HG03097 (cell line): ENCODE results near the gene TLR4.

ENCODE experiments used
- ATAC-seq: cut with Tn5 transposase; IDR thresholded peaks from one replicate; pipeline ENCODE4 v1.9.1; 2021; ENCODE audit not compliant: unreplicated experiment, low FRiP score

The TLR4 gene

GRCh38 chr9:117709936-117710335 is 5.7 kb downstream of the TLR4 start:
- ATAC-seq, result no peak

- ATAC-seq, result no peak
Measured at GRCh38 chr9:117714282-117714681, 10.1 kb downstream of the TLR4 start.

GRCh38 chr9:117715411-117715989 is 11.3 kb downstream of the TLR4 start:
- no peak for ATAC-seq

- ATAC-seq, result peak; percentile 99
Measured at GRCh38 chr9:117718085-117718484, 13.9 kb downstream of the TLR4 start.

GRCh38 chr9:117718701-117719100 is 14.5 kb downstream of the TLR4 start:
- ATAC-seq, result peak; percentile 4

GRCh38 chr9:117719161-117719920 is 15.1 kb downstream of the TLR4 start:
- ATAC-seq, result no peak

GRCh38 chr9:117720066-117720465 is 15.9 kb downstream of the TLR4 start:
- ATAC-seq, result no peak

GRCh38 chr9:117720555-117720954 is 16.4 kb downstream of the TLR4 start:
- no peak for ATAC-seq

GRCh38 chr9:117720987-117721386 is 16.8 kb downstream of the TLR4 start:
- ATAC-seq, result no peak

- ATAC-seq, result no peak
Measured at GRCh38 chr9:117722108-117722761, 18.0 kb downstream of the TLR4 start.

- no peak for ATAC-seq
Measured at GRCh38 chr9:117723986-117724625, 19.9 kb downstream of the TLR4 start.

GRCh38 chr9:117725426-117725887 is 21.3 kb downstream of the TLR4 start:
- no peak for ATAC-seq

GRCh38 chr9:117729375-117729774 is 25.2 kb downstream of the TLR4 start:
- ATAC-seq, result no peak

GRCh38 chr9:117732494-117732893 is 28.3 kb downstream of the TLR4 start:
- no peak for ATAC-seq

GRCh38 chr9:117733465-117733864 is 29.3 kb downstream of the TLR4 start:
- ATAC-seq, result no peak

- ATAC-seq, result no peak
Measured at GRCh38 chr9:117734082-117734481, 29.9 kb downstream of the TLR4 start.

- no peak for ATAC-seq
Measured at GRCh38 chr9:117734523-117735314, 30.5 kb downstream of the TLR4 start.

- ATAC-seq, result no peak
Measured at GRCh38 chr9:117737721-117738226, 33.6 kb downstream of the TLR4 start.

GRCh38 chr9:117739206-117739605 is 35.0 kb downstream of the TLR4 start:
- ATAC-seq, result no peak

GRCh38 chr9:117739624-117740347 is 35.6 kb downstream of the TLR4 start:
- ATAC-seq, result no peak
